ENCODE data around the gene MCF2L.

Gene MCF2L

DNA sequence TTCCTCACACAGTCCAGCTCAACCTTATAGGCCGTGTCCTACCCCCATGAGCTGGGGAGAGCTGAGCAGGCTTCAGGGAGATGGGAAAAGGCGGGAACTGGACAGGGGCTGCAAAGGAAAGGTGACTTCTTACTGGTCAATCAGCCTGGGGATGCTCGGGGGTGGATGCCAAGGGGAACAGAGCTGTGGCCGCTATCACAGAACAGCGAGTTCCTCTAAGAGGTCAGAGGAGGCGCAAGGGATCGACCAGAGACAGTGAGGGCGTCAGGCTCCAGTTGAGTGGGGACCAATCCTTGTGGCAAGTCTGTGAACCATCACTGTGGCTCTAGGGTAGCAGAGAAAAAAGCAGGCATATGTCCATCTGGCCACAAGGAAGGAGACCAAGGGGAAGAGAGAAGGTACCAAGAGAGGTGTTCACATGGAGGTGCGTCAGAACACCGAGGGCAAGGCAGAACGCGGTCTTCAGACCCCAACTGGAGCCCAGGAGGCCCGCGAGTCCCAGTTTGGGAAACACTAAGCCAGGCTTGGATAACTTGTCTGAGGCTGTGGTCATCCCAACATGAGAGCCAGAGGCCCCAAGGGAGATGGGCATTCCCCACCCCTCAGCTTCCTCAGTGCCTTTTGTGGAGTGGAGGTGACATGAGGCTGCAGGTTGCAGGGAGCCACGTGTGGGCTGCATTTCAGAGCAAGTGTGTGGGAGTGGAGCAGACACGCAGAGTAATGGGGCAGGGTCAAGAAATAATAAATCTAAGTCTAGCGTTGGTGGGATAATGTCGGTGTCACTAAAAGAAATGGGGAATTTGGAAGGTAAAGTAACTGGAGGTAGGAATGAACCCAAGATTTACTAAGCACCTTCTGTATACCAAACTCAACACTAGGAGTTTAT lies 157.5 kb downstream of the MCF2L start:
- DNase-seq (ENCODE audit: insufficient read length, low spot score) (no peak), FAIRE-seq (no peak)
- TF ChIP-seq POLR2A (IDR thresholded peaks at IDR 0.05; ENCODE audit: low read depth, low read length) (no peak), SPI1 (IDR thresholded peaks at IDR 0.05; ENCODE audit: low read depth, low read length) (no peak), PAX5 (IDR thresholded peaks at IDR 0.05; ENCODE audit: insufficient read depth, low read length, severe bottlenecking) (no peak), TAF1 (IDR thresholded peaks at IDR 0.05; ENCODE audit: low read depth, low read length) (no peak), POU2F2 (IDR thresholded peaks at IDR 0.05; ENCODE audit: low read depth, low read length) (no peak), POLR2AphosphoS5 (IDR thresholded peaks at IDR 0.05; ENCODE audit: low read depth, low read length) (no peak)

DNA sequence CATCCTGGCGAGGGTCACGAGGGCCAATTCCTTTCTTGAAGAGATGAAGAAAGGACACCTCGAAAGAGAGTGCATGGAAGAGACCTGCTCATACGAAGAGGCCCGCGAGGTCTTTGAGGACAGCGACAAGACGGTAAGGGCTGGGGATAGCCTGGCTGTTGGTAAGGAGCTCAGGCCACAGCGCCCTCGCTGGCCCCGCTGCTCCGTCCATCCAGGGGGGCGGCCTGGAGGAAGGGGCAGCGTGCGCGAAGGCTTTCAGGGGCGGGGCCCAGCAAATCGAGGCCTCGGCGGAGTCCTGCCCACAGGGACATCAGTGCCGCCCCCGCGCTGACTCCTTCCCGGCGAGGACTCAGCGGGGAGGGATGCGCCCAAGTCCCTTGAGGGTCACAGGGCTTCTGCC lies 160.5 kb downstream of the MCF2L start:
- TF ChIP-seq POU2F2 (IDR thresholded peaks at IDR 0.05; ENCODE audit: low read depth, low read length) (no peak), POLR2AphosphoS5 (IDR thresholded peaks at IDR 0.05; ENCODE audit: low read depth, low read length) (no peak), POLR2A (IDR thresholded peaks at IDR 0.05; ENCODE audit: low read depth, low read length) (no peak), PAX5 (IDR thresholded peaks at IDR 0.05; ENCODE audit: insufficient read depth, low read length, severe bottlenecking) (no peak), TAF1 (IDR thresholded peaks at IDR 0.05; ENCODE audit: low read depth, low read length) (no peak), SPI1 (IDR thresholded peaks at IDR 0.05; ENCODE audit: low read depth, low read length) (no peak)
- FAIRE-seq = no peak
- DNase-seq (ENCODE audit: insufficient read length, low spot score) = no peak

DNA sequence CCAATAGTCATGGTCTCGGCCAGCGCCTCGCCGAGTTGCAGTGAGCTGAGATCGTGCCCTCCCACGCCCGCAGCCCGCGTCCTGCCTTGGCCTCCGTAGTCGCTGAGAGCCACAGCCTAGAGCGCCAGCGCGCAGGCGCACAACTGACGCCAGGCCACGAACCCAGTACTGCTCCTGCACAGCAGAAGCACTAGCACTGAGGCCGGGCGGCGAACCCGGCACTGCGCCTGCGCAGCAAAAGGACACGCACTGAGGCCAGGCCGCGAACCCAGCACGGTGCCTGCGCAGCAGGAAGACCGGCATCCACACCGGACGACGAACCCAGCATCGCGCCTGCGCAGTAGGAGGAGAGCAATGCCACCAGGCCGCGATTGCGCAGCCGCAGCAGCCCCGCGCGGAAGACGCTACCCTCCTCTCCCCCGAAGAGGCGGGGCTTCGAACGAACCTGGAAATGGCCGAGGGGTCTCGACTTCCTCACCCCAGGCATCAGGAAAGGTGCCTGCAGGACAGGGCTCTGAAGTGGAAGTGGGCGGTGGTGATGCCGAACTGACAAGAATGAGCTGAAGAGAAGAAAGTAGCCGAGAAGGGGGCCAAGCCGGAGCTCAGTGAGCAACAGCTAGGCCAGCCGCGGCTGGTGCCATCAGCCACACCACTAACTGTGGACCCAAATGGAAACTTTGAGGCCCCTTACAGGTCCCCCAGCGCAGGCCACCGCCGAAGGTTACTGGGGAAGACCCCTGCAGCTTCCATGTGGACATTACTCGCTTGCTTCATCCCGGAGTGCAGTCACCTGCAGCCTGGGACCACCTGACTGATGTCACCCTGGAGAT lies 161.1 kb downstream of the MCF2L start:
- FAIRE-seq (no peak), DNase-seq (ENCODE audit: insufficient read length, low spot score) (no peak)
- TF ChIP-seq TAF1 (IDR thresholded peaks at IDR 0.05; ENCODE audit: low read depth, low read length) (no peak), PAX5 (IDR thresholded peaks at IDR 0.05; ENCODE audit: insufficient read depth, low read length, severe bottlenecking) (no peak), POU2F2 (IDR thresholded peaks at IDR 0.05; ENCODE audit: low read depth, low read length) (no peak), POLR2A (IDR thresholded peaks at IDR 0.05; ENCODE audit: low read depth, low read length) (no peak), POLR2AphosphoS5 (IDR thresholded peaks at IDR 0.05; ENCODE audit: low read depth, low read length) (no peak), SPI1 (IDR thresholded peaks at IDR 0.05; ENCODE audit: low read depth, low read length) (no peak)

DNA sequence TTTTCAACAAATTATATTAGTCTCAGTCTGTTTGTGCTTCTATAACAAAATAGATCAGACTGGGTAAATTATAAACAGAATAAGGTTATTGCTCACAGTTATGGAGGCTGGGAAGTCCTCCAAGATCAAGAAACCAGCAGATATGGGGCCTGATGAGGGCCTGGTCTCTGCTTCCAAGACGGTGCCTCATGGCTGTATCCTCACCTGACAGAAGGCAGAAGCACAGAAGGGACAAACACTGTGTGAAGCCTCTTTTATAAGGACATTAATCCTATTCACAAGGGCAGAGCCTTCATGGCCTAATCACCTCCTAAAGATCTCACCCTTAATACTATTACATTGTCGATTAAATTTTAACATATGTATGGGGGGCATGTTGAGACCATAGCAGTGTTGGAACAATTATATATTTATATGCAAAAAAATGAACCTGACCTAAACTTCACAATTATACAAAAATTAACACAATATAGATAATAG lies 166.3 kb downstream of the MCF2L start:
- FAIRE-seq (no peak), DNase-seq (ENCODE audit: insufficient read length, low spot score) (no peak)
- TF ChIP-seq POLR2A (IDR thresholded peaks at IDR 0.05; ENCODE audit: low read depth, low read length) = no peak
- no peak for TF ChIP-seq POLR2AphosphoS5 (IDR thresholded peaks at IDR 0.05; ENCODE audit: low read depth, low read length)
- no peak for TF ChIP-seq TAF1 (IDR thresholded peaks at IDR 0.05; ENCODE audit: low read depth, low read length)
- no peak for TF ChIP-seq PAX5 (IDR thresholded peaks at IDR 0.05; ENCODE audit: insufficient read depth, low read length, severe bottlenecking)
- no peak for TF ChIP-seq SPI1 (IDR thresholded peaks at IDR 0.05; ENCODE audit: low read depth, low read length)
- no peak for TF ChIP-seq POU2F2 (IDR thresholded peaks at IDR 0.05; ENCODE audit: low read depth, low read length)

DNA sequence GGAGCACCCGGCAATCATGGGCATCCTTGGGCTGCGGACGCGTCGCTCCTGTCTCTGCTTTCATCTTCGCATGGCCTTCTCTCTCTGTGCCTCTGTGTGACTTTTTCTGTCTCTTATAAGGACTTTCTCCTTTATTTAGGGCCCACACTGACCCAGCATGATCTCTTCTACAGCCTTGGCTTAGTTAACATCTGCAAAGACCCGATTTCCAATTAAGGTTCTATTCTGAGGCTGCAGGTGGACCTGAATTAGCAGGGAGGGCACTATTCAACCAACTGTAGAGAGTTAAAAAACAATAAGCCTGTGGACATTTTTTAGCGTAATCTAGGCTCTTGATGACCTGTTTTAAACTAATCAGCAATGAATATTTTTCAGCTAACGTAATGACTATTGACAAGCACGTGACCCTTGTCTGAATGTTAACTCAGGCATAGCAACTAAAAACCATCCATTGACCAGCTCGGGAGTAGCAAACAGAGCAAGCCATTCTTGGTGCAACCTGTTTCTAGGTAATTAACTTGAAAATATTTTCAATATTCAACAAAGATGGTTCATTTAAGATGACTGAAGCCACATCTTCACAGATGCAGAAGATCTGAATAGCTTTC lies 168.8 kb downstream of the MCF2L start:
- FAIRE-seq (no peak), DNase-seq (ENCODE audit: insufficient read length, low spot score) (no peak)

DNA sequence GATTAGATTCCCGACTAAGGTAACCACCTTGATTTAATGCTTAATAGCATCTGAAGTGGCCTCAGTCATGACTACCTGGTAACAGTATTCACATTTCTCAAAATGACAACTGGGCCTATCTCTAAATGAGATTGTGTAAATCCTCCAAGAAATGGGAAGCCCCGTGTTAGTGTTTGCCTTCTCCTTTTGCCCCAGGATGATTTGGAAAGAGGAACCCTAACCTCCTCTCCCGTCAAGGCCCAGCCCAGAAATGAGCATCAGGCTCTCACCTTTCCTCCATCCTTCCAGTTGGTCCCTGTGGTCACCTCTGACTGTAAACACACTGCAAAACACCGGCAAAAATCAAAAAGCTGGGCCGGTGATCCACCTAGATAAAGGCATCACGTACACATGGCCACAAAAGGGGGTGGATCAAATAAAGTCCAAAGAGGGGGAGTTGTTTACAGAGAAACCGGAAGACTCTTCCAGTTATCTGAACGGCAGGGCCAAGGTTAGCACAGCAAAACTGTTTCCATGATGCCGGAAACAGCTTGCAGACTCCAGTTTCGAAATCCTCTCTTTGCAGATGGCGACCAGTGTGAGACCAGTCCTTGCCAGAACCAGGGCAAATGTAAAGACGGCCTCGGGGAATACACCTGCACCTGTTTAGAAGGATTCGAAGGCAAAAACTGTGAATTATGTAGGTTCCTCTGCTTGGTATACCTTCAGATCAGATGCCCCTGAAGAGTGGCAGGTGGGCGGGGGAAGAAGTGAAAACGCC lies 170.0 kb downstream of the MCF2L start:
- no peak for FAIRE-seq
- TF ChIP-seq PAX5 (IDR thresholded peaks at IDR 0.05; ENCODE audit: insufficient read depth, low read length, severe bottlenecking) (no peak), POLR2A (IDR thresholded peaks at IDR 0.05; ENCODE audit: low read depth, low read length) (no peak), TAF1 (IDR thresholded peaks at IDR 0.05; ENCODE audit: low read depth, low read length) (no peak), POLR2AphosphoS5 (IDR thresholded peaks at IDR 0.05; ENCODE audit: low read depth, low read length) (no peak), POU2F2 (IDR thresholded peaks at IDR 0.05; ENCODE audit: low read depth, low read length) (no peak), SPI1 (IDR thresholded peaks at IDR 0.05; ENCODE audit: low read depth, low read length) (no peak)
- DNase-seq (ENCODE audit: insufficient read length, low spot score) = no peak

More for the DNA sequence above, 168.8 kb downstream of the MCF2L start:
- TF ChIP-seq PAX5 (IDR thresholded peaks at IDR 0.05; ENCODE audit: insufficient read depth, low read length, severe bottlenecking) (no peak), TAF1 (IDR thresholded peaks at IDR 0.05; ENCODE audit: low read depth, low read length) (no peak), POLR2AphosphoS5 (IDR thresholded peaks at IDR 0.05; ENCODE audit: low read depth, low read length) (no peak), POU2F2 (IDR thresholded peaks at IDR 0.05; ENCODE audit: low read depth, low read length) (no peak), POLR2A (IDR thresholded peaks at IDR 0.05; ENCODE audit: low read depth, low read length) (no peak), SPI1 (IDR thresholded peaks at IDR 0.05; ENCODE audit: low read depth, low read length) (no peak)

DNA sequence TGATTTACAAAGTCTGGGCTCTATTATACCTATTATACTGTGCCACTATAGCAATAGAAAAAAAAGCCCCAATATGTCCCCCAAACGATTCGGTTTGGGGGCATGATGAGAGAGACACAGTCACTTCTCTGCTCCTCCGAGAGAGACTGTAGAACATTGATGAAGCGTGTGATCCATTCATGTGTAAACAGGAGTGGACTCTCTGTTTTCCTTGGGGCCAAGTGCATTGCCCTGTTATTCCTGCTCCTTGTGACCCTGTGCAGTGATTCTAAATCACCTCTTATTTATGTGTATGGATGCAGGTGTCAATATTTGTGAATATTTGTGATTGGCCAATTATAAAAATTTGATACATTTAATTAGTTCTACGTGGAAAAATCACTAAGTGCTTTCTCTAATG lies 170.6 kb downstream of the MCF2L start:
- FAIRE-seq (no peak), DNase-seq (ENCODE audit: insufficient read length, low spot score) (no peak)
- no peak for TF ChIP-seq SPI1 (IDR thresholded peaks at IDR 0.05; ENCODE audit: low read depth, low read length)
- TF ChIP-seq POU2F2 (IDR thresholded peaks at IDR 0.05; ENCODE audit: low read depth, low read length) = no peak
- no peak for TF ChIP-seq PAX5 (IDR thresholded peaks at IDR 0.05; ENCODE audit: insufficient read depth, low read length, severe bottlenecking)
- no peak for TF ChIP-seq POLR2A (IDR thresholded peaks at IDR 0.05; ENCODE audit: low read depth, low read length)
- no peak for TF ChIP-seq POLR2AphosphoS5 (IDR thresholded peaks at IDR 0.05; ENCODE audit: low read depth, low read length)
- TF ChIP-seq TAF1 (IDR thresholded peaks at IDR 0.05; ENCODE audit: low read depth, low read length) = no peak

Measured in GM12891 (cell line).